SK-N-SH (cell line): ENCODE results near the gene SPTLC1. TPM values are rescaled to one million over a fixed set of nuclear protein-coding genes. Genes with fewer than 3 reads are reported as not detected.
"Not testable (repeated sequence)": the region's sequence is repeated elsewhere in the genome, so short reads cannot be mapped to it uniquely, and the experiment has no call there.

ENCODE experiments used
- CTCF ChIA-PET: fragments of 300-600, 350-600 bp; formaldehyde crosslinking; extraction: SDS; loops from one replicate; lab custom pipeline; 2021; lab: Yijun Ruan, JAX
- POLR2A ChIA-PET: fragments of 350-600 bp; sonication (Branson Sonifier 250); formaldehyde crosslinking; extraction: SDS; loops from one replicate; lab custom pipeline; 2020; ENCODE audit warnings: antibody characterized with exemption, inconsistent platforms; lab: Yijun Ruan, JAX
- DNase-seq: peaks from one replicate; pipeline ENCODE4 v3.0.0; 2012
- H2AFZ ChIP-seq: fragments of 200-600 bp; sonication (generic); 2 replicates; pipeline ENCODE4 v1.8.1; 2016; ENCODE audit warnings: antibody characterized with exemption, mild to moderate bottlenecking, low read depth
- H3F3A ChIP-seq: fragments of 200-600 bp; sonication (generic); replicated peaks from 2 replicates; pipeline ENCODE3; 2016; ENCODE audit warnings: antibody characterized with exemption, mild to moderate bottlenecking; ENCODE audit not compliant: insufficient read depth
- H3K27ac ChIP-seq, 2 experiments: fragments of 200-500 bp in 1 of 2; fragments of 200-600 bp in 1 of 2; sonication (Bioruptor generic) in 1 of 2; sonication (generic), shearing (Covaris generic) in 1 of 2; 2 replicates each; pipeline versions ENCODE4 v1.5.1 to v1.6.1; 2014 to 2016; ENCODE audit warnings: low read depth in 2 of 2, inconsistent platforms in 1 of 2, low read length in 1 of 2, mild to moderate bottlenecking in 1 of 2, mixed read lengths in 1 of 2
- H3K27me3 ChIP-seq: fragments of 200-600 bp; sonication (generic), shearing (Covaris generic); 2 replicates; pipeline ENCODE4 v1.6.1; 2016; ENCODE audit warnings: mixed run types; ENCODE audit not compliant: insufficient read depth
- H3K36me3 ChIP-seq, 2 experiments: fragments of 200-500 bp in 1 of 2; fragments of 200-600 bp in 1 of 2; sonication (Bioruptor generic) in 1 of 2; sonication (generic) in 1 of 2; replicated peaks in 1 of 2; 2 replicates each; pipeline versions ENCODE3 to v1.5.1; 2014 to 2016; ENCODE audit warnings: low read length in 1 of 2, mild to moderate bottlenecking in 1 of 2; ENCODE audit not compliant: insufficient read depth in 2 of 2, control insufficient read depth in 1 of 2
- H3K4me1 ChIP-seq, 2 experiments: fragments of 200-500 bp in 1 of 2; fragments of 200-600 bp in 1 of 2; sonication (Bioruptor generic) in 1 of 2; sonication (generic), shearing (Covaris generic) in 1 of 2; 2 replicates each; pipeline versions ENCODE4 v1.5.1 to v1.6.1; 2014 to 2016; ENCODE audit warnings: low read depth in 1 of 2, low read length in 1 of 2, mixed run types in 1 of 2; ENCODE audit not compliant: insufficient read depth in 2 of 2, control insufficient read depth in 1 of 2
- H3K4me2 ChIP-seq: fragments of 200-600 bp; sonication (generic), shearing (Covaris generic); 2 replicates; pipeline ENCODE4 v1.6.1; 2017; ENCODE audit warnings: mixed run types
- H3K4me3 ChIP-seq, 2 experiments: fragments of 200-500 bp in 1 of 2; fragments of 200-600 bp in 1 of 2; sonication (Bioruptor generic) in 1 of 2; sonication (generic), shearing (Covaris generic) in 1 of 2; 2 replicates each; pipeline versions ENCODE4 v1.5.1 to v1.8.1; 2014 to 2016; ENCODE audit warnings: low read depth in 2 of 2, inconsistent platforms in 1 of 2, low read length in 1 of 2, mild to moderate bottlenecking in 1 of 2, mixed read lengths in 1 of 2, moderate library complexity in 1 of 2
- H3K79me2 ChIP-seq: fragments of 200-600 bp; sonication (generic); 2 replicates; pipeline ENCODE4 v1.8.1; 2017; ENCODE audit warnings: mild to moderate bottlenecking; ENCODE audit not compliant: insufficient read depth
- H3K9ac ChIP-seq: fragments of 200-600 bp; sonication (generic); 2 replicates; pipeline ENCODE4 v1.6.1; 2017; ENCODE audit warnings: mixed run types
- H3K9me2 ChIP-seq: fragments of 200-600 bp; sonication (generic); 2 replicates; pipeline ENCODE4 v1.6.1; 2017; ENCODE audit warnings: mixed run types
- H3K9me3 ChIP-seq: fragments of 200-600 bp; sonication (generic); 2 replicates; pipeline ENCODE4 v1.6.1; 2017; ENCODE audit warnings: mixed run types, mild to moderate bottlenecking, moderate library complexity
- H4K20me1 ChIP-seq: fragments of 200-600 bp; sonication (generic); 2 replicates; pipeline ENCODE4 v1.6.1; 2017; ENCODE audit warnings: mild to moderate bottlenecking, mixed run types; ENCODE audit not compliant: insufficient read depth
- EZH2phosphoT487 ChIP-seq: fragments of 200-600 bp; sonication (generic); IDR thresholded peaks from 2 replicates; pipeline ENCODE4 v1.6.1; 2017; ENCODE audit warnings: low read depth, mixed run types, mild to moderate bottlenecking, antibody characterized with exemption, moderate library complexity, borderline replicate concordance
- FOSL2 ChIP-seq: IDR thresholded peaks from 2 replicates; pipeline ENCODE4 v1.4.0; 2012; ENCODE audit warnings: low read depth, mild to moderate bottlenecking, moderate library complexity, borderline replicate concordance
- FOXM1 ChIP-seq: IDR thresholded peaks from 2 replicates; pipeline ENCODE4 v1.4.0; 2012; ENCODE audit warnings: low read depth, mild to moderate bottlenecking
- GABPA ChIP-seq: IDR thresholded peaks from 2 replicates; pipeline ENCODE4 v1.4.0; 2012; ENCODE audit warnings: low read depth, mild to moderate bottlenecking
- GATA2 ChIP-seq: sonication (generic); formaldehyde crosslinking; IDR thresholded peaks from 2 replicates; pipeline ENCODE4 v1.5.0; 2020; ENCODE audit warnings: mild to moderate bottlenecking, missing genetic modification reagents
- JUND ChIP-seq: IDR thresholded peaks from 2 replicates; pipeline ENCODE4 v1.4.0; 2012
- MEF2A ChIP-seq: IDR thresholded peaks from 2 replicates; pipeline ENCODE4 v1.4.0; 2012; ENCODE audit warnings: low read depth, borderline replicate concordance
- MXI1 ChIP-seq: IDR thresholded peaks from 2 replicates; pipeline ENCODE4 v1.6.1; 2012; ENCODE audit warnings: mild to moderate bottlenecking, low read depth, low read length, improper control_type of control experiment
- NFIC ChIP-seq: IDR thresholded peaks from 2 replicates; pipeline ENCODE4 v1.4.0; 2012; ENCODE audit warnings: borderline replicate concordance
- RFX5 ChIP-seq: IDR thresholded peaks from 2 replicates; pipeline ENCODE4 v1.6.1; 2012; ENCODE audit warnings: mild to moderate bottlenecking, improper control_type of control experiment, low read length
- RXRA ChIP-seq: IDR thresholded peaks from 2 replicates; pipeline ENCODE4 v1.4.0; 2012; ENCODE audit warnings: low read depth, mild to moderate bottlenecking, borderline replicate concordance
- TEAD4 ChIP-seq: IDR thresholded peaks from 2 replicates; pipeline ENCODE4 v1.4.0; 2012; ENCODE audit warnings: mild to moderate bottlenecking, borderline replicate concordance; ENCODE audit not compliant: insufficient read depth
- WGBS: methylation state at CpG from one replicate; pipeline ENCODE4 v1.1.6; 2017; ENCODE audit warnings: low lambda C conversion rate; 5-methylcytosine and 5-hydroxymethylcytosine counted together
- polyA plus RNA-seq, 3 experiments: library from polyadenylated mRNA; depleted of rRNA; stranded (reverse); fragments of >200 nt; gene quantifications; 2 replicates each; pipeline ENCODE4 v1.2.3, GENCODE V29; 2012
- TF ChIP-seq, protein P1 (sequence below): IDR thresholded peaks from 2 replicates; pipeline ENCODE4 v1.4.0; 2012; ENCODE audit warnings: low read depth, borderline replicate concordance
- TF ChIP-seq, protein P2 (sequence below): IDR thresholded peaks from 2 replicates; pipeline ENCODE4 v1.6.1; 2012; ENCODE audit warnings: mild to moderate bottlenecking, low read depth, low read length, moderate library complexity
- TF ChIP-seq, protein P3 (sequence below): fragments of 200-600 bp; sonication (generic); IDR thresholded peaks from 2 replicates; pipeline ENCODE4 v1.6.1; 2017; ENCODE audit warnings: antibody characterized with exemption, mild to moderate bottlenecking, moderate library complexity
- TF ChIP-seq, protein P4 (sequence below): fragments of 150-350 bp; IDR thresholded peaks from 2 replicates; pipeline ENCODE4 v1.6.1; 2016; ENCODE audit warnings: mild to moderate bottlenecking, low read depth, low read length

SPTLC1 gene
- polyA plus RNA-seq, 1 of the 3 experiments (the other 2 are of a cell fraction): 53.9 TPM

DNA sequence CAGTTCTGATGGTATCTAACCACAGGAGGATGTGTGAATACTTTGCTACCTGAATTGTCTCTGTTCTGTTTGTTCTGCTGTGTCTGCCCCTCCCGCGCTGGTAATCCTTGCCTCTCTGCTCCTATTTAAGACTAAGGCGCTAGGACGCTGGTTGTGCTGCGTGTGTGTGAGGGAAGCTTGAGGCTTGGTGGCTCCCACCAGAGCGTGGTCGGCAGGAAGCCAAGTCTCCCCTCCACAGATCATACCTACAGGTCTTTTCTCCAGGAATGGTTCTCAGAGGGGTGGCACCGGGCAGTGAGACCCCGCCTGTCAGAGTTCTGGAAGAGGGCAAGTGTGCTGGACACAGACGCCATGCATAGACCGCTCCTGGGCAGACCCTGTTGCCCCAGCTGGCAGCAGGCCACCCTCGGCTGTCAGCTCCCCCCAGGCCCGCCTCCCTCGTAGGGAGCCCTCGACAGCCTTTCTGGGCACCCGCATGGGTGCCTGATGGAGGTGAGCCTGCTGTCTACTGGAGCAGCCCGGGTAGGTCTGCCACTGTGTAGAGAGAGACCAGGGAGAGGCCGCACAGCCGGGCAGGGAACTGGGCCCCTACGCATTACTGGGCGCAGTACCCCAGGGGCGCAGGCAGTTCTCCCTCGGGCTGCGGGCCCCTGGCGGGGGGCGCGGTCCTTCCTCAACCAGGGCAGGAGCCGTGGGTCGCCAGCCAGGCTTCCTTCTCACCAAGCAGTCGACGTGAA is 111.7 kb downstream of the SPTLC1 start:
- Histone ChIP-seq H3K9me2 (no peaks in the 10 kb centered on the region), H3K9ac (no peak overlapping the region), H3K4me3 (no peak overlapping the region), H2AFZ (no peak overlapping the region), H3K9me3 (no peaks in the 10 kb centered on the region), H3K27me3 (no peaks in the 10 kb centered on the region; the same call in 1 of the 2 replicates), H3K4me1 (no peaks in the 10 kb centered on the region), H3K79me2 (no peaks in the 10 kb centered on the region), H3K36me3 (no peaks in the 10 kb centered on the region), H3F3A (no peaks in the 10 kb centered on the region), H3K27ac (no peak overlapping the region), H4K20me1 (no peaks in the 10 kb centered on the region), H3K4me2 (no peak overlapping the region)
- WGBS: 81% methylated on average over 16 of the region's 31 CpGs
- TF ChIP-seq, protein P1, sequence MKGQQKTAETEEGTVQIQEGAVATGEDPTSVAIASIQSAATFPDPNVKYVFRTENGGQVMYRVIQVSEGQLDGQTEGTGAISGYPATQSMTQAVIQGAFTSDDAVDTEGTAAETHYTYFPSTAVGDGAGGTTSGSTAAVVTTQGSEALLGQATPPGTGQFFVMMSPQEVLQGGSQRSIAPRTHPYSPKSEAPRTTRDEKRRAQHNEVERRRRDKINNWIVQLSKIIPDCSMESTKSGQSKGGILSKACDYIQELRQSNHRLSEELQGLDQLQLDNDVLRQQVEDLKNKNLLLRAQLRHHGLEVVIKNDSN: no peak
- TF ChIP-seq FOSL2 (no peak), TEAD4 (no peak), RXRA (no peak), GABPA (no peak), JUND (no peak), MEF2A (no peak), FOXM1 (no peak), RFX5 (no peak), NFIC (no peak), GATA2 (CRISPR knock-in tag) (no peak), EZH2phosphoT487 (no peak), MXI1 (no peak)
- TF ChIP-seq, protein P2, sequence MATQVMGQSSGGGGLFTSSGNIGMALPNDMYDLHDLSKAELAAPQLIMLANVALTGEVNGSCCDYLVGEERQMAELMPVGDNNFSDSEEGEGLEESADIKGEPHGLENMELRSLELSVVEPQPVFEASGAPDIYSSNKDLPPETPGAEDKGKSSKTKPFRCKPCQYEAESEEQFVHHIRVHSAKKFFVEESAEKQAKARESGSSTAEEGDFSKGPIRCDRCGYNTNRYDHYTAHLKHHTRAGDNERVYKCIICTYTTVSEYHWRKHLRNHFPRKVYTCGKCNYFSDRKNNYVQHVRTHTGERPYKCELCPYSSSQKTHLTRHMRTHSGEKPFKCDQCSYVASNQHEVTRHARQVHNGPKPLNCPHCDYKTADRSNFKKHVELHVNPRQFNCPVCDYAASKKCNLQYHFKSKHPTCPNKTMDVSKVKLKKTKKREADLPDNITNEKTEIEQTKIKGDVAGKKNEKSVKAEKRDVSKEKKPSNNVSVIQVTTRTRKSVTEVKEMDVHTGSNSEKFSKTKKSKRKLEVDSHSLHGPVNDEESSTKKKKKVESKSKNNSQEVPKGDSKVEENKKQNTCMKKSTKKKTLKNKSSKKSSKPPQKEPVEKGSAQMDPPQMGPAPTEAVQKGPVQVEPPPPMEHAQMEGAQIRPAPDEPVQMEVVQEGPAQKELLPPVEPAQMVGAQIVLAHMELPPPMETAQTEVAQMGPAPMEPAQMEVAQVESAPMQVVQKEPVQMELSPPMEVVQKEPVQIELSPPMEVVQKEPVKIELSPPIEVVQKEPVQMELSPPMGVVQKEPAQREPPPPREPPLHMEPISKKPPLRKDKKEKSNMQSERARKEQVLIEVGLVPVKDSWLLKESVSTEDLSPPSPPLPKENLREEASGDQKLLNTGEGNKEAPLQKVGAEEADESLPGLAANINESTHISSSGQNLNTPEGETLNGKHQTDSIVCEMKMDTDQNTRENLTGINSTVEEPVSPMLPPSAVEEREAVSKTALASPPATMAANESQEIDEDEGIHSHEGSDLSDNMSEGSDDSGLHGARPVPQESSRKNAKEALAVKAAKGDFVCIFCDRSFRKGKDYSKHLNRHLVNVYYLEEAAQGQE: no peak
- TF ChIP-seq, protein P3, sequence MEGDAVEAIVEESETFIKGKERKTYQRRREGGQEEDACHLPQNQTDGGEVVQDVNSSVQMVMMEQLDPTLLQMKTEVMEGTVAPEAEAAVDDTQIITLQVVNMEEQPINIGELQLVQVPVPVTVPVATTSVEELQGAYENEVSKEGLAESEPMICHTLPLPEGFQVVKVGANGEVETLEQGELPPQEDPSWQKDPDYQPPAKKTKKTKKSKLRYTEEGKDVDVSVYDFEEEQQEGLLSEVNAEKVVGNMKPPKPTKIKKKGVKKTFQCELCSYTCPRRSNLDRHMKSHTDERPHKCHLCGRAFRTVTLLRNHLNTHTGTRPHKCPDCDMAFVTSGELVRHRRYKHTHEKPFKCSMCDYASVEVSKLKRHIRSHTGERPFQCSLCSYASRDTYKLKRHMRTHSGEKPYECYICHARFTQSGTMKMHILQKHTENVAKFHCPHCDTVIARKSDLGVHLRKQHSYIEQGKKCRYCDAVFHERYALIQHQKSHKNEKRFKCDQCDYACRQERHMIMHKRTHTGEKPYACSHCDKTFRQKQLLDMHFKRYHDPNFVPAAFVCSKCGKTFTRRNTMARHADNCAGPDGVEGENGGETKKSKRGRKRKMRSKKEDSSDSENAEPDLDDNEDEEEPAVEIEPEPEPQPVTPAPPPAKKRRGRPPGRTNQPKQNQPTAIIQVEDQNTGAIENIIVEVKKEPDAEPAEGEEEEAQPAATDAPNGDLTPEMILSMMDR: no peak
- TF ChIP-seq, protein P4, sequence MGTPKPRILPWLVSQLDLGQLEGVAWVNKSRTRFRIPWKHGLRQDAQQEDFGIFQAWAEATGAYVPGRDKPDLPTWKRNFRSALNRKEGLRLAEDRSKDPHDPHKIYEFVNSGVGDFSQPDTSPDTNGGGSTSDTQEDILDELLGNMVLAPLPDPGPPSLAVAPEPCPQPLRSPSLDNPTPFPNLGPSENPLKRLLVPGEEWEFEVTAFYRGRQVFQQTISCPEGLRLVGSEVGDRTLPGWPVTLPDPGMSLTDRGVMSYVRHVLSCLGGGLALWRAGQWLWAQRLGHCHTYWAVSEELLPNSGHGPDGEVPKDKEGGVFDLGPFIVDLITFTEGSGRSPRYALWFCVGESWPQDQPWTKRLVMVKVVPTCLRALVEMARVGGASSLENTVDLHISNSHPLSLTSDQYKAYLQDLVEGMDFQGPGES: no peak
- ChIA-PET POLR2A (no interaction called here), CTCF (interaction anchor here (1.5 kb wide), 1 partner anchor 49 kb away, joined by 5 read pairs; no protein-coding TSS in a partner anchor)
- no peak for DNase-seq

DNA sequence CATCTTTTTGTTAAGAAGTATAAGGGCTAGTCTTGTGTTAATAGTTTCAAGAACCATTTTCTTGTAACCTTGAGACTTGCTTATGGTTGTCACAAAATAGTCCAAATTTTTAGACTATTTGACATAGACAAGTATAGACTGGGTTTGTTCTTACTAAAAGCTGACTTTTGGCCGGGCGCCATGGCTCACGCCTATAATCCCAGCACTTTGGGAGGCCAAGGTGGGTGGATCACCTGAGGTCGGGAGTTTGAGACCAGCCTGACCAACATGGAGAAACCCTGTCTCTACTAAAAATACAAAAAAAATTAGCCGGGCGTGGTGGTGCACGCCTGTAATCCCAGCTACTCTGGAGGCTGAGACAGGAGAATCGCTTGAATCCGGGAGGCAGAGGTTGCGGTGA is 113.3 kb downstream of the SPTLC1 start:
- H3K9me2 ChIP-seq, H3K4me2 ChIP-seq, H3K9ac ChIP-seq, H3K27me3 ChIP-seq, H3F3A ChIP-seq, H4K20me1 ChIP-seq, H2AFZ ChIP-seq, H3K4me1 ChIP-seq, H3K27ac ChIP-seq, H3K4me3 ChIP-seq, H3K9me3 ChIP-seq, DNase-seq, H3K36me3 ChIP-seq, POLR2A ChIA-PET, H3K79me2 ChIP-seq: not testable (repeated sequence)
- WGBS: 79% methylated on average over 10 of the region's 10 CpGs
- CTCF ChIA-PET: interaction anchor here (1.5 to 2.9 kb wide), 2 partner anchors 48 to 52 kb away, joined by 5 to 12 read pairs; partner anchors contain the start of gene ROR2
